GM18519 (cell line): ENCODE data around the gene CYP46A1.
"Not testable (repeated sequence)": the region's sequence is repeated elsewhere in the genome, so short reads cannot be mapped to it uniquely, and the experiment has no call there.

Experiments
- ATAC-seq: cut with Tn5 transposase; IDR thresholded peaks from one replicate; pipeline ENCODE4 v1.9.1; 2021; ENCODE audit warnings: mild to moderate bottlenecking, moderate library complexity; ENCODE audit not compliant: unreplicated experiment, low FRiP score

Gene CYP46A1

DNA sequence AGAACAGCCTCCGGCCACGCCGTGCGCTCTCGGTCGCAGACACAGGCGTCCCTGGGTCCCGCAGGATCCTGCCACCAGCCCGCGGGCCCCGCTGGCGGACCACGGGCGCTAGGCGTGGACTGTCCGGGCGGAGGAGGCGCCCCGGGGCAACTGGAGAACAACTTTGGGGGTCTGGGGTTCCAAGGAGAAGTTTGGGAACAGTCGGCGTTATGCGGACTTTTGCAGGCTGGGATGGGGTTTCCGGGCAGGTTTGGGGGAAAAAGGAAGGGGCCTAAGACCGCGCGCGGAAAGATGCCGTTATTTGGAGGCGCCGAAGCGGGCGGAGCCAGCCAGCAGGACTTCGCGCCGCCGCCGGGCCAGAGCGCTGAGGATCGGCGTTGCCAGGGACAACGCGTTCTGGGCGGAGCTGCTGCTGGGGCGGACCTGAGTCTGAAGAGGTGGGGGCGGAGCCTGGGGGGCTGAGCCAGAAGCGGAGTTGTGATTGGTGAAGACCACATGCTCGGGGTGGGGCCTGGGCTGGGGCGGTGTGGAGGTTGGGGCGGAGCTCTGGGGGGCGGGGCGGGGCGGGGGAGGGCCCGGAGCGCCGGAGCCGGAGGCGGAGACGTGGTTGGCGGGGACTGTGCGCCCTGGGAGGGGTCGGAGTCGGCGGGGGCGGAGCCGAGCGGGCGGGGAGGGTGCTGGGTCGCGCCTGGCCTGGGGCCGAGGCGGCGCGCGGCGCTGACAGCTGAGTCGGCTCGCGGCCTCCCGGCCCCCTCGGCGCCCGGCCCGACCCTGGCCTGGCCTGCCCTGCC is at the start of gene CYP46A1:
CYP46A1 (plus strand) TSS at position 680 of the 791 bp plus-strand sequence. CDS start 120 bp downstream, outside the sequence.
- peak; percentile 86 for ATAC-seq

DNA sequence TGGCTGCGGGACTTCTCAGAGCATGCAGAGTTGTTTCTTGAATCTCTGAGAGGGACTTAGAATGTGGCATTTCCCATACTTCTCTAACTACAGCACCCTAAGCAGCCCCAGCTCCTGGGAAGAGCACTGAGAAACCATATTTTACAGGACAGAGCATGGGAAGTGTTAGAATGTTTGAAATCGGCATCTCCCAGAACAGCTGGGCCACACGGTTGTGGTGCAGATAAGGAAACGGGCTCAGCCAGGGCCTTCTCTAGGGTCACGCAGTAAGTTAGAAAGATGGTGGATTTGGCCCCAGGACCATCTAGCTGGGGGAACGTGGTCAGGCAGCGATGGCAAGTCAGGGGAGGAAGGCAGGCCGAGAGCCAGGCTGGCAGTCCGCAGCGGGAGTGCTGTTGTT is 49.7 kb upstream of the CYP46A1 start:
- ATAC-seq: no peak

DNA sequence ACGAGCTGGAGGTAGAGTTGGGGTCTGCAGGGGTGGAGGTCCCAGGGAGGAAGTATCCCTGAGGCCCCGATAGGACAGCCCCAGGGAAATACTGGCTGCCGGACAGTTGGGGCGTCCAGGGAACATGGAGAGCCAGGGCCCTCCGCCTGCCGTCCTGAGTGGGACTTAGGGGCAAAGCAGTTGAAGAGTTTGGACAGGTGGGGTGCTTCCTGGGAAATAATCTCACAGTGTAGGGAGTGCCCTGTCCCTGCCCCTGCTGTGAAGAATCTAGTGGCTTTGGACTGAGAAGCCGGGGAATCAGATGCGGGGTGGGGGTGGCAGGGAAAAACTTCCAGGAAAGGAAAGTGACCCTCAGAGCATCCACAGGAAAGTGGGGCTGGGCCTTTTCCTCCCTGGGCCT is 49.0 kb upstream of the CYP46A1 start:
- no peak for ATAC-seq

DNA sequence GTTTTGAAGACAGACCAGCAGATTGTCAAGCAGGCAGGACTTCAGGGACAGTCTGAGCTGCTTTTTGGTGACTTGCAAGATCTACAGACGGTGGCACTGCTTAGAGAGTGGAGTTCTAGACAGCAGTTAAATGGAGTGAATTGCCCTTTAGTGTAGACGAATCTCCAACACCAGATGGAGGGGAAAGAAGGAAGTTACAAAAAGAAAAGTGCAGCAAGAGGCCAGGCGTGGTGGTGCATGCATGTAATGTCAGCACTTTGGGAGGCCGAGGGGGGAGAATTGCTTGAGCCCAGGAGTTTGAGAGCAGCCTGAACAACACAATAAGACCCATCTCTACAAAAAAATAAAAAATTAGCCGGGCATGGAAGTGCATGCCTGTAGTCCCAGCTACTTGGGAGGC is 47.6 kb upstream of the CYP46A1 start:
- ATAC-seq: no peak

DNA sequence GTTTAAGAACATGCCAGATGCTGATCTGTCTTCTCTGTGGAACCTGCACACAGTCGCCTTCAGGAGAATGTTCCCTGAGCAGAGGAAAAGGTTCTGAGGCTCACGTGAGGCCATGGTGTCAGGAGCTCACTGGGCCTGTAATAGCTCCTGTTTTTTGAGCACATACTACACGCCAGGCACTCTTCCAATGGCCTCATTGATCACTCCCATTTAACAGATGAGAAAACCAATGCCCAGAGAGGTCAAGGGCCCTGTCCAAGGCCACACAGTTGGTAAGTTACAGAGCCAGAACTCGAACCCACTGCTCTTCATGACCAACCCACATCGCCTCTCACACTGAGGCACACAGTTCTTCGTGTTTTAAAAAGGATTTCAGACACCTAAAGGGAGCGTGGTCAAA is 46.5 kb upstream of the CYP46A1 start:
- ATAC-seq: no peak

DNA sequence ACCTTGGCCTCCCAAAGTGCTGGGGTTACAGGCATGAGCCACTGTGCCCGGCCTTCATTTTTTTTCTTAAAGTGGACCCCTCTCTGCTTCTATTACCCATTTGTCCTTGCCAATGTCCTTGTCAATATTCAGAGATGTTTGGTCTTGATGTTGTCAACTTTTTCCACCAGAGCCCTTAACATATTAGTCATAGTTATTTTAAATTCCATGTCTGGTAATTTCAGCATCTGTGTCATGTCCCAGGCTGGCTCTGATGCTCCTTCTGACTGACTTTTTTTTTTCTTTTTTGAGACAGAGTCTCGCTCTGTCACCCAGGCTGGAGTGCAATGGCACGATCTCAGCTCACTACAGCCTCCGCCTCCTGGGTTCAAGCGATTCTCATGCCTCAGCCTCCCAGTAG is 41.3 kb upstream of the CYP46A1 start:
- not testable (repeated sequence) for ATAC-seq

DNA sequence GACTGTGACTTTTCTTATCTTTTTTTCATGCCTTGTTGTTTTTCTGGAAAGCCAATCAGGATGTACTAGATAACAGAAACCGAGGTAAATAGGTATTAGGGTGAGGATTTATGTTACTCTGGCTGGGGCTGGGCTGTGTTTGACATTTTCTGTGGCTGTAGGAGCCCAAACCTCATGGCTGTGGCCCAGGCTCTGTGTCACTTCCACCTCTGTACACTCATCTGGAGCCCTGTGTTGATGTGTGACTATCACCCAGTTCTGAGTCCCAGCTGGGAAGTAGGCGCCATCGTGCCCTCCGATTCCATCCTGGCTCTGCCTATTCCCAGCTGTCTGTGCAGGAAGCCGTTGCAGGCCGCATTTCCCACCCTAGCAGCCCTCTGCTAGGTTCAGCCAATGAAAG is 40.8 kb upstream of the CYP46A1 start:
- no peak for ATAC-seq

DNA sequence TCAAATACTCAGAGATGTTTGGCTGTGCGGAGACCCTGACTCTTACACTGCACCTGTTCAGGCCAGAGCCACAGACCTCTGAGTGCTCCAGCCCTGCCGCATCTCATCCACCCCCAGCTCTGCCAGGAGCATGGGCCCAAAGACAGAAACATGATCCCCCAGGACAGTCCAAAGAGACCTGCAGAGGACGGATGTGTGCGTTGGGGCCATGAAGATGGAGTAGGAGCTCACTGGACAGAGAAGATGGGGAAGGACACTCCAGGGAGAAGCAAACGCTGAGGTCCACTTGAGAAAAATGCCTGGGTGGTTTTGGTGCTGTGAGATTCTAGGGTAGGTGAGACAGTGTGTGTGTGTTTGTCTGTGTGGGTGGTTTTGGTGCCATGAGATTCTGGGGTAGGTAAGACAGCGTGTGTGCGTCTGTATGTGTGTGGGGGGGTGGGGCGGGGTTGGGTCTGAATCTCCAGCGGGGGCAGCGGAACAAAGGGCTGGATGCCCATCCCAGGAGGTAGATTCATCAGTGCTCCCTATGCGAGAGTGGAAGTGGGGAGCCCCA is 40.0 kb upstream of the CYP46A1 start:
- no peak for ATAC-seq

DNA sequence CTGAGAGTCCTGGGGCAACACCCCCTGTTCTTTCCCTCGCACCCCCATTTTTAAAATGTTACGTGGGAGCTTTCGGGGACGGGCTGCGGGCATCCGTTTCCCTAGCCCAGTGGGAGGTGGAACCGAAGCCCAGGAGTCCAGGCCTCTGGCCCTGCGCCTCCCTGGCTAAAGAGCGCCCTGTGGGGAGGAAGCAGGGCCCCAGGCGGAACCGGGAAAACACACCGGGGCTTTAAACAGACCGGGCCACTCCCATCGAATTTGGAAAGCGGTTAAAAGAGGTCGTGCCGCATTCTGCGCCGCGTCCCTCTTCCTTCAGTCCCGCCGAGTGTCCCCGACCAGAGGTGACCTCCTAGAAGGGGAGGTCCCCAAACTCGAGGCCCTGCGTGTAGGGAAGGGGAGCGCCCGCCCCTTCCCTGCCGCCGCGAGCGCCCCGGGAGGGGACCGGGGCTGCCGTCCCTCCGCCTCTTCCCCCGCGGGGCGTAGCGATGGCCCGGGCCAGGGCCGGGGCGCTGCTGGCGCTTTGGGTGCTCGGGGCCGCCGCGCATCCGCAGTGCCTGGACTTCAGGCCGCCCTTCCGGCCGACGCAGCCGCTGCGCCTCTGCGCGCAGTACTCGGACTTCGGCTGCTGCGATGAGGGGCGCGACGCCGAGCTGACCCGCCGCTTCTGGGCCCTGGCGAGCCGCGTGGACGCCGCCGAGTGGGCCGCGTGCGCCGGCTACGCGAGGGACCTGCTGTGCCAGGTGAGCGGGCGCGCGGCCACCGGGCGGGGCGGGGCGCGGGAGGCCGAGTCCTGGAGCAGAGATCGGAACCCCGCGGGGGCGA is 39.2 kb upstream of the CYP46A1 start, which contains the start of gene HHIPL1:
HHIPL1 (plus strand) TSS at position 407 of the 822 bp plus-strand sequence; CDS start at position 486, 79 bp downstream.
- ATAC-seq: no peak

DNA sequence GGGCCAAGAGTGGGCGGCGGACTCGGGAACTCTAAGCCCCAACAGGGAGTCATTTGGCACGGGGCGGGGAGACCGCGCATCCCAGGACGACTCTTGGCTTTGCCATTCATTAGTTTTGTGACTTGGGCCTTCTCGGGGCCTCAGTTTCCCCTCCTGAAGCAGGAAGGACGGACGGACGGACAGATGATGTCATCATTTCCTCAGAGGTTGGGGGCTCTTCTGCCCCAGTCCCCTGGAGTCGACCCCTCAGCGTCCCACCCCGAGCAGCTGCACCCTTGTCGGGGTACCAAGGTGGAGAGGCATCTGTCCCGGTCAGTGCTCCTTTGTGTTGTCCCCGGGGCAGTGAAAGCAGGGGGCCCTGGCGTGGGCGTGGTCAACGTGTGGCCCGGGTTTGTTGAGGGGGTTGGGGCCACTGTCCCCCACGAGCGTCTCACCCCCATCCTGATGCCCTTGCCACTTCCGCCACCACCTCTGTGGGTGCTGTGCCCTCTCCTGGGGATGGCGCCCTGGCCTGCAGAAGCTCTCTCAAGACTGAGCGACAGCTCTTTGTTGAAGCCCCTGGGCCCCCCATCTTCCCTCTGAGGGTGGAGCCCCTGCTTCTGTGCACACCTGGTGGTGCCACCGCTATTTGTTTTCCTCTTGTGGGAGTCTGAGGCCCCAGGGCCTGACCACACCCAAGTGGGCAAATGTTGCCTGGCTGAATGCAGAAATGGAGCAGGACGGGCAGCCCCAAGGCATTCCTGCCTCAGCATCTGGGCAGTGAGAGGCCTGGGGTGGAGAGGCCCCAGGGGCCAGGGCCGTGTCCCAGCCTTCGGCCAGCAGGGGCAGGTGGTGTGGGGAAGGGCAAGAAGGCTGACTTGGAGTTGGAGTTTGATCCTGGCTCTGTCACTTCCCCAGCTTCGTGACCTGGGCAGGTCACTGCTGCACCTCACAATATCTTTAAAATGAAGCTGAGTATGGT is 38.3 kb upstream of the CYP46A1 start:
- ATAC-seq: no peak

DNA sequence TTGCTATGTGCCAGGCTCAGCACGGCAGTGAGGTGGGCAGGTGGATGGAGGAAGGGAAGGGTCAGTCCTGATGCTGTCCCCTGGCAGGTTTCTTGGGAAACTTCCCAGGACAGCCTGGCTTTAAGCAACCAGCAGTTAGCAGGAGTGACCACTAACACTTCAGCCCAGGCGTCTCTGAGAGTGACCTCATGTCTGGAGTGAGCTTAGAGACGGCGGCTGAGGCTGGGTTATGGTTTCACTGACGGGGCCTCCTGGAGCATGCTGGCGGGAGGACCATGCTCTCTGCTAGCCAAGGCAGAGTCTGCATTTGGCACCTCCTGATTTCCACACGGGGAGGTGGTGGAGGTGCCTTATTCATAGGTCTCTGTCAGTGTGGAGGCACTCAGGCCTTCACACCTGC is 36.7 kb upstream of the CYP46A1 start:
- no peak for ATAC-seq

DNA sequence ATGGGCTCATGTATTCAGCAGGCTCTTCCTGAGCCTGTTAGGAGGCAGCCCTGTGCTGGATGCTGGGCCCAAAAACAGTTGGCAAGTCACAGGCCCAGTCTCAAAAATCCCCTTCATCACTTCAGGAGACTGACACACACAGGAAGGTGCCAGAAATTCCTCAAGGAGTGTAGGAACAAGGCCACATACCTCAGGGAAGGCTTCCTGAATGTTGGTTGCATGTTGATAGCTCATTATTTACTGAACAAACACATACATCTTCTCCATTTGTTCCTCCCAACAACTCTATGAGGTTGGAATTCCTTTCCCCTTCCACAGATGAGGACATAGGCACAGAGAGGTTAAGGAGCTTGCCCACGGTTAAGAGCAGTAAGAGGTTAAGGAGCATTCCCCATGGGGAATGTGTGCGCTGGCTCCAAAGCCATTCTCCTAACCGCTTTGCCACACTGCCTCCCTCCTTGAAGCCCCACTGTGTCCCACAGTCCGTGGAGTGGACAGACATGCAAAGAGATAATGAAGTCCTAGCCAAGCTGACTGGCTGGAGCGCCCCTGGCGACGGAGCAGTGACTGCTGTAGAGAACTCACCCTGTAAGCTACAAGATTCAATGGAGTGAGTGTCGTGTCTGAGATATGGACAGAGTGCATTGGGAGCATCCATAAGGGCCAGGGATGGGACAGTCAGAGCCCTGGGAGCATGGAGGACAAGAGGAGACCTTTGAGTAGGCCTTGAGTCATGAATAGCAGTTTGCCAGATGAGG is 35.9 kb upstream of the CYP46A1 start:
- ATAC-seq: no peak

DNA sequence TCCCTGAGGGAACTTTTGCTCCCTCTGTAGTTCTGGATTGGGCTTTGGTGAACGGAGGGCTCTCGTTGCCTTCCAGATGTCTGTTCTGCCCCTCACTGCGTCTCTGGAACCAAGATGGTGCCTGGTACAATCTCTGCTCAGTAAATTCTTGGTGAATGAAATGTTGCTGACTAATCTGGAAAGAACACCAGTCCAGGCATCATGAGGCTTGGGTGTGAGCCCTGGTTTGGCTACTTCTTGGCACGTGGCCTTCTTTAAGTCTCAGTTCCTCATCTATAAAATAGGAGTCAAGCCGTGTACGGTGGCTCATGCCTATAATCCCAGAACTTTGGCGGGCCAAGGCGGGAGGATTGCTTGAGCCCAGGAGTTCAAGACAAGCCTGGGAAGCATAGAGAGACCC is 34.9 kb upstream of the CYP46A1 start:
- no peak for ATAC-seq

DNA sequence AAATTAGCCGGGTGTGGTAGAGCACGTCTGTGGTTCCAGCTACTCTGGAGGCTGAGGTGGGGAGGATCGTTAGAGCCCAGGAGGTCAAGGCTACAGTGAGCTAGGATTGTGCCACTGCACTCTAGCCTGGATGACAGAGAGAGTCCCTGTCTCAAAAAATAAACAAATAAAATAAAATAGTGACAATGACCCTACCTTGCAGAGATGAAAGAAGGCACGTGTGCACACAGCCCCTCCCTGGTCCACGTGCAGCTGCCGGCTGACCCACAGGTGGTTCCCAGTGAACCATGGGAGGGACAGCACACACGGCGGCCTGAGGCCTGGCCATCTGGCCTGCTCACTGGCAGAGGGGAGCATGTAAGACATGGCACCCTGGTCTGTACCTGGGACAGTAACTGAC is 34.5 kb upstream of the CYP46A1 start:
- no peak for ATAC-seq

DNA sequence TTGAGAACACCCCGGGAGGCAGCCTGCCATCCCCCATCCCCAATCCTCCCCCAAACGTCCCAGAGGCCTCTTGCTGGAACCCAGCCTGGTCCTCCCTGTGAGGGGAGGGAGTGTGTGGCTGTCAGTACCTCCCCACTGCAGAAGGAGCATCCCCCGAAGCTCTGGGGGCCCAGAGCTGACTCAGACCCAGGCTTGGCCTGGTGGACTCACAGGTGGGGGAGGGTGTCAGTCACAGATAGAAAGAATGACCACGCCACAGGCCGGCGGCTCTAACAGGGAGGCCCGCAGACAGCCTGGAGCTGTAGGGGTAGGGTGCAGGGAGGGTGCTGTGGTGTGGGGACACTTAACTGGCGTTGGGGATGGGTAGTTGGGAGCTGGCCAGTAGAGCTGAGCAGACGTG is 33.9 kb upstream of the CYP46A1 start:
- no peak for ATAC-seq

DNA sequence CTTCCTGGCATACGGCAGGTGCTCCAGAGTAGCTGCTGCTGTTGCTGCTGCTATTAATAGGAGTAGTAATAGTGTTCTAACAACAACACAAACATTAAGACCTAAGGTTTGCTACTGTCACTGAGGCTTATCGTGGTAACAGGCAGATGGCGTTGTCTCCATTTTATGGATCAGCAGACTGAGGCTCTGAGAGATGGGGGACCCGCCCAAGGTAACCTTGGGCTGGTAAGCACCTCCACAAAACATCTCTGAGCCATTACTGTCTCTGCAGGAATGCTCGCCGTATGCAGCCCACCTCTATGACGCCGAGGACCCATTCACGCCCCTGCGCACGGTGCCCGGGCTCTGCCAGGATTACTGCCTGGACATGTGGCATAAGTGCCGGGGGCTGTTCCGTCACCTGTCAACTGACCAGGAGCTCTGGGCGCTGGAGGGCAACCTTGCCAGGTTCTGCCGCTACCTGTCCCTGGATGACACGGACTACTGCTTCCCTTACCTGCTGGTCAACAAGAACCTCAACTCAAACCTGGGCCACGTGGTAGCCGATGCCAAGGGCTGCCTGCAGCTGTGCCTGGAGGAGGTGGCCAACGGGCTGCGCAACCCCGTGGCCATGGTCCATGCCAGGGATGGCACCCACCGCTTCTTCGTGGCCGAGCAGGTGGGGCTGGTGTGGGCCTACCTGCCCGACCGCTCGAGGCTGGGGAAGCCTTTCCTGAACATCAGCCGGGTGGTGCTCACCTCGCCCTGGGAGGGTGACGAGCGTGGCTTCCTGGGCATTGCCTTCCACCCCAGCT is 31.9 kb upstream of the CYP46A1 start:
- ATAC-seq: no peak

DNA sequence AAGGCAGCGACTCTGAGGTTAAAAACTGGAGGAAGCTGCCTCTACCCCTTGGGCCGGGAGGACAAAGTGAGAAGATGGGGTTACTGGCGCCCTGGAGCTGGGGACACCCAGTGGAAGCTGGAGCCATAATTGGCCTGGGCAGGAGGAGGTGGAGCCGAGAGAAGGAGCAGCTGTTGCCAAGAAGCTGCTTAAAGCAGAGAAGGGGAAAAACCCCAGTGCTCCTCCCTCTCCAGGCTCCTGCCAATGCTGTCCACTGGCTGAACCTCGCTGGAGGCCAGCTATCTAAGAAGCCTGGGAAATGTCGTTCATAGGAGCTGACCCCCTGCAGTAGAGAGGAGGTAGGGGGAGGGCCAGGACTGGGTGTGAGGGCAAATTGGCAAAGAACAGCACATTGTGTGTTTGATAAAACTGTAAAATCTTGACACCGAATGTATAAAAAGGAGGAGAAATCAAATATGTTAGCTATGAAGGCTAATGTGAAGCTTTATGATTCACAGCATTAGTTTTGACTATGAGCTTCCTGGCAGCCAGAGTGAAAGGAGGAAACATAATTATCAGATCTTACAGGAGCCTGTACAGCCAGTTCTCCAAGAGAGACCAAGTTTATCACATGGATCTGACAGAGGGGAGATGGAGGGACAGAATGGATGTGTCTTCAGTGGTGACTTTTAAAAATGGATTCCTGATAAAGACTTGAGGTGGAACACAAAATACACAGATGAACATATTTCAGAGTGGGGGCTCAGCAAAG is 29.7 kb upstream of the CYP46A1 start:
- ATAC-seq: no peak

DNA sequence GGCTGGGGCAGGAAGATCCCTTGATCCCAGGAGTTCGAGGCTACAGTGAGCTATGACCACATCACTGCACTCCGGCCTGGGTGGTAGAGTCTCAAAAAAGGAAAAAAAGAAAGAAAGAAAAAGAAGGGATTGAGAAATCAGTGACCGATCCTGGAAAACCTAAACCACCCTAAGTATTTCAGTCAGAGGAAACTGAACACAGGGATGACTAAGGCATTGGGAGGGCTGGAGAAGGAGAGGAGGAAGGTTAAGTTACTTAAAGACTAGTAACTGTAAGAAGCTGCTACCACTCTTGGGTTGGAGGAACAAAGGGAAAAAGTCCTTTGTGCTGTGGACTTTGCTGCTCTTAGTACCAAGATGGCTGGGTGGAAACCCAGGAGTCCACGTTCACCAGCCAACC is 28.6 kb upstream of the CYP46A1 start:
- ATAC-seq: no peak
